ENCODE results near the gene HLA-C. TPM values are rescaled to one million over a fixed set of nuclear protein-coding genes. Genes with fewer than 3 reads are reported as not detected.

HLA-C gene
- total RNA-seq, 1 experiment from 2014 or later = 149 TPM

- peaks cover 12% of the 10 kb centered on the region for H3K4me1 Mint-ChIP-seq (ENCODE audit: low read depth, unreplicated experiment)
- no peaks in the 10 kb centered on the region for H3K9me3 ChIP-seq
- H3K36me3 Mint-ChIP-seq (ENCODE audit: insufficient read depth, unreplicated experiment) = peaks cover 19% of the 10 kb centered on the region
- ChIA-PET POLR2A (no interaction called here), CTCF (no interaction called here)
- peaks cover 11% of the 10 kb centered on the region for H3K27me3 Mint-ChIP-seq (ENCODE audit: insufficient read depth, unreplicated experiment)
- intact Hi-C loops (cut with micrococcal nuclease; ENCODE audit: unreplicated experiment) = loop anchor here (2.0 to 10.0 kb wide), 2 partner anchors 76 to 82 kb away; partner anchors contain the start of gene HLA-B
- peak overlapping the region; percentile 81 for H3K27ac Mint-ChIP-seq (ENCODE audit: unreplicated experiment)
- no peaks in the 10 kb centered on the region for H3K27me3 ChIP-seq (replicated peaks; ENCODE audit: control insufficient read depth, insufficient read depth, low read length)
- no TSS peak for BruUV-seq (replicated peaks)
- TF ChIP-seq, protein P1, sequence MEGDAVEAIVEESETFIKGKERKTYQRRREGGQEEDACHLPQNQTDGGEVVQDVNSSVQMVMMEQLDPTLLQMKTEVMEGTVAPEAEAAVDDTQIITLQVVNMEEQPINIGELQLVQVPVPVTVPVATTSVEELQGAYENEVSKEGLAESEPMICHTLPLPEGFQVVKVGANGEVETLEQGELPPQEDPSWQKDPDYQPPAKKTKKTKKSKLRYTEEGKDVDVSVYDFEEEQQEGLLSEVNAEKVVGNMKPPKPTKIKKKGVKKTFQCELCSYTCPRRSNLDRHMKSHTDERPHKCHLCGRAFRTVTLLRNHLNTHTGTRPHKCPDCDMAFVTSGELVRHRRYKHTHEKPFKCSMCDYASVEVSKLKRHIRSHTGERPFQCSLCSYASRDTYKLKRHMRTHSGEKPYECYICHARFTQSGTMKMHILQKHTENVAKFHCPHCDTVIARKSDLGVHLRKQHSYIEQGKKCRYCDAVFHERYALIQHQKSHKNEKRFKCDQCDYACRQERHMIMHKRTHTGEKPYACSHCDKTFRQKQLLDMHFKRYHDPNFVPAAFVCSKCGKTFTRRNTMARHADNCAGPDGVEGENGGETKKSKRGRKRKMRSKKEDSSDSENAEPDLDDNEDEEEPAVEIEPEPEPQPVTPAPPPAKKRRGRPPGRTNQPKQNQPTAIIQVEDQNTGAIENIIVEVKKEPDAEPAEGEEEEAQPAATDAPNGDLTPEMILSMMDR (IDR thresholded peaks at IDR 0.05; ENCODE audit: insufficient read depth in 1 of 2, low read depth in 1 of 2, low read length in 1 of 2, severe bottlenecking in 1 of 2, unreplicated experiment in 1 of 2) = no peak
- DNase-seq = no peak
- no peaks in the 10 kb centered on the region for H3K9me3 Mint-ChIP-seq (ENCODE audit: unreplicated experiment)
- no peaks in the 10 kb centered on the region for H3K4me1 ChIP-seq
- no peak overlapping the region for H3K4me3 ChIP-seq (ENCODE audit: low read depth, low read length)
- no peaks in the 10 kb centered on the region for H3K36me3 ChIP-seq (ENCODE audit: control insufficient read depth, insufficient read depth, low read length)
- H3K4me3 Mint-ChIP-seq (ENCODE audit: unreplicated experiment) = peak overlapping the region; percentile 79
These were observed 1.1 kb upstream of the HLA-C start for GRCh38 chr6:31272836-31273626.

GRCh38 chr6:31272436-31272835, 544 bp upstream of the HLA-C start:
- H3K9me3 Mint-ChIP-seq (ENCODE audit: unreplicated experiment) = no peaks in the 10 kb centered on the region
- ChIA-PET CTCF (no interaction called here), POLR2A (no interaction called here)
- H3K4me1 Mint-ChIP-seq (ENCODE audit: low read depth, unreplicated experiment) = peaks cover 12% of the 10 kb centered on the region
- TSS peak; percentile 54 for BruUV-seq (replicated peaks)
- Histone ChIP-seq H3K4me1 (no peaks in the 10 kb centered on the region), H3K9me3 (no peaks in the 10 kb centered on the region), H3K36me3 (ENCODE audit: control insufficient read depth, insufficient read depth, low read length) (no peaks in the 10 kb centered on the region), H3K4me3 (ENCODE audit: low read depth, low read length) (peak overlapping the region; percentile 54), H3K27me3 (replicated peaks; ENCODE audit: control insufficient read depth, insufficient read depth, low read length) (no peaks in the 10 kb centered on the region)
- TF ChIP-seq, protein P1 (IDR thresholded peaks at IDR 0.05; ENCODE audit: insufficient read depth in 1 of 2, low read depth in 1 of 2, low read length in 1 of 2, severe bottlenecking in 1 of 2, unreplicated experiment in 1 of 2) = no peak
- DNase-seq = no peak
- peak overlapping the region; percentile 81 for H3K27ac Mint-ChIP-seq (ENCODE audit: unreplicated experiment)
- peak overlapping the region; percentile 79 for H3K4me3 Mint-ChIP-seq (ENCODE audit: unreplicated experiment)
- H3K36me3 Mint-ChIP-seq (ENCODE audit: insufficient read depth, unreplicated experiment) = peaks cover 20% of the 10 kb centered on the region
- intact Hi-C loops (cut with micrococcal nuclease; ENCODE audit: unreplicated experiment) = loop anchor here (2.0 to 10.0 kb wide), 2 partner anchors 76 to 82 kb away; partner anchors contain the start of gene HLA-B
- H3K27me3 Mint-ChIP-seq (ENCODE audit: insufficient read depth, unreplicated experiment) = peaks cover 10% of the 10 kb centered on the region

GRCh38 chr6:31270788-31271640, 878 bp downstream of the HLA-C start:
- ChIA-PET POLR2A (no interaction called here), CTCF (no interaction called here)
- peaks cover 20% of the 10 kb centered on the region for H3K36me3 Mint-ChIP-seq (ENCODE audit: insufficient read depth, unreplicated experiment)
- H3K36me3 ChIP-seq (ENCODE audit: control insufficient read depth, insufficient read depth, low read length) = no peaks in the 10 kb centered on the region
- H3K27me3 ChIP-seq (replicated peaks; ENCODE audit: control insufficient read depth, insufficient read depth, low read length) = no peaks in the 10 kb centered on the region
- no peaks in the 10 kb centered on the region for H3K9me3 ChIP-seq
- H3K4me1 ChIP-seq = no peaks in the 10 kb centered on the region
- TF ChIP-seq, protein P1 (IDR thresholded peaks at IDR 0.05; ENCODE audit: insufficient read depth in 1 of 2, low read depth in 1 of 2, low read length in 1 of 2, severe bottlenecking in 1 of 2, unreplicated experiment in 1 of 2) = no peak
- intact Hi-C loops (cut with micrococcal nuclease; ENCODE audit: unreplicated experiment) = loop anchor here (10.0 kb wide), 1 partner anchor 84 kb away; the partner anchor contains the start of gene HLA-B
- H3K4me3 Mint-ChIP-seq (ENCODE audit: unreplicated experiment) = peak overlapping the region; percentile 79
- H3K9me3 Mint-ChIP-seq (ENCODE audit: unreplicated experiment) = no peaks in the 10 kb centered on the region
- peak overlapping the region; percentile 54 for H3K4me3 ChIP-seq (ENCODE audit: low read depth, low read length)
- H3K4me1 Mint-ChIP-seq (ENCODE audit: low read depth, unreplicated experiment) = peaks cover 12% of the 10 kb centered on the region
- no peak for DNase-seq
- BruUV-seq (replicated peaks) = no TSS peak
- peaks cover 9% of the 10 kb centered on the region for H3K27me3 Mint-ChIP-seq (ENCODE audit: insufficient read depth, unreplicated experiment)
- peak overlapping the region; percentile 81 for H3K27ac Mint-ChIP-seq (ENCODE audit: unreplicated experiment)

All from Caco-2 (cell line).